ENCODE data around the gene FAM3A. TPM values are rescaled to one million over a fixed set of nuclear protein-coding genes. Genes with fewer than 3 reads are reported as not detected.
A peak's percentile ranks its signal among the peaks of the same experiment; 100 is the strongest.

Gene FAM3A
- total RNA-seq, 2 donors from 2014 or later: 31.0 to 52.3 TPM

GRCh38 chrX:154548028-154548316, 31.9 kb upstream of the FAM3A start:
- H3K27me3 ChIP-seq (replicated peaks; ENCODE audit: insufficient read depth): no peaks in the 10 kb centered on the region
- ATAC-seq (ENCODE audit: insufficient number of reproducible peaks, low FRiP score, low read depth): no peak
- DNase-seq (ENCODE audit: low spot score): no peak
- no peak for TF ChIP-seq CTCF (IDR thresholded peaks at IDR 0.05)
- peak overlapping the region; percentile 78 to 83 for H3K27ac ChIP-seq
- peaks cover 2% of the 10 kb centered on the region for H3K36me3 ChIP-seq
- H3K4me3 ChIP-seq: peak overlapping the region; percentile 80
- H3K9me3 ChIP-seq: no peaks in the 10 kb centered on the region
- H3K4me1 ChIP-seq (ENCODE audit: control insufficient read depth in 1 of 2, low read depth in 2 of 2): peaks cover 5 to 43% of the 10 kb centered on the region in 2 donors

- DNase-seq (ENCODE audit: low spot score): peak; percentile 57
- Histone ChIP-seq H3K4me3 (peak within 1 kb of the TSS; percentile 80), H3K36me3 (no peaks in the 10 kb centered on the region), H3K9me3 (no peaks in the 10 kb centered on the region), H3K27me3 (replicated peaks; ENCODE audit: insufficient read depth) (no peaks in the 10 kb centered on the region), H3K4me1 (ENCODE audit: control insufficient read depth in 1 of 2, low read depth in 2 of 2) (peaks cover 5 to 48% of the 10 kb centered on the region in 2 donors), H3K27ac (peak within 1 kb of the TSS; percentile 78 to 83)
- TF ChIP-seq CTCF (IDR thresholded peaks at IDR 0.05): no peak
- ATAC-seq (ENCODE audit: insufficient number of reproducible peaks, low FRiP score, low read depth): peak; percentile 81
Measured at GRCh38 chrX:154547245-154548027, 31.4 kb upstream of the FAM3A start, which contains the start of gene IKBKG. IKBKG (plus strand) TSS chrX:154547620; CDS start chrX:154552003, 4,383 bp downstream.

- DNase-seq (ENCODE audit: low spot score): no peak
- no peak for TF ChIP-seq CTCF (IDR thresholded peaks at IDR 0.05)
- peak within 1 kb of the TSS; percentile 78 to 83 for H3K27ac ChIP-seq
- H3K27me3 ChIP-seq (replicated peaks; ENCODE audit: insufficient read depth): no peaks in the 10 kb centered on the region
- ATAC-seq (ENCODE audit: insufficient number of reproducible peaks, low FRiP score, low read depth): peak; percentile 9
- H3K36me3 ChIP-seq: no peaks in the 10 kb centered on the region
- peaks cover 12 to 57% of the 10 kb centered on the region in 2 donors for H3K4me1 ChIP-seq (ENCODE audit: control insufficient read depth in 1 of 2, low read depth in 2 of 2)
- no peaks in the 10 kb centered on the region for H3K9me3 ChIP-seq
- peak within 1 kb of the TSS; percentile 80 for H3K4me3 ChIP-seq
Measured at GRCh38 chrX:154546354-154547244, 30.6 kb upstream of the FAM3A start, which contains the start of gene G6PD. G6PD (minus strand) TSS chrX:154546846; CDS start chrX:154546155, 691 bp downstream.

GRCh38 chrX:154545673-154546274, 29.7 kb upstream of the FAM3A start:
- H3K36me3 ChIP-seq: no peaks in the 10 kb centered on the region
- H3K4me1 ChIP-seq (ENCODE audit: control insufficient read depth in 1 of 2, low read depth in 2 of 2): peaks cover 19 to 65% of the 10 kb centered on the region in 2 donors
- H3K27ac ChIP-seq: peak overlapping the region in 1 of 2 donors; percentile 83
- no peaks in the 10 kb centered on the region for H3K27me3 ChIP-seq (replicated peaks; ENCODE audit: insufficient read depth)
- H3K4me3 ChIP-seq: peak overlapping the region; percentile 80
- DNase-seq (ENCODE audit: low spot score) (no peak), ATAC-seq (ENCODE audit: insufficient number of reproducible peaks, low FRiP score, low read depth) (no peak)
- no peak for TF ChIP-seq CTCF (IDR thresholded peaks at IDR 0.05)
- H3K9me3 ChIP-seq: no peaks in the 10 kb centered on the region
